ENCODE results near the gene SNCA.
A peak's percentile ranks its signal among the peaks of the same experiment; 100 is the strongest.

The SNCA gene

DNA sequence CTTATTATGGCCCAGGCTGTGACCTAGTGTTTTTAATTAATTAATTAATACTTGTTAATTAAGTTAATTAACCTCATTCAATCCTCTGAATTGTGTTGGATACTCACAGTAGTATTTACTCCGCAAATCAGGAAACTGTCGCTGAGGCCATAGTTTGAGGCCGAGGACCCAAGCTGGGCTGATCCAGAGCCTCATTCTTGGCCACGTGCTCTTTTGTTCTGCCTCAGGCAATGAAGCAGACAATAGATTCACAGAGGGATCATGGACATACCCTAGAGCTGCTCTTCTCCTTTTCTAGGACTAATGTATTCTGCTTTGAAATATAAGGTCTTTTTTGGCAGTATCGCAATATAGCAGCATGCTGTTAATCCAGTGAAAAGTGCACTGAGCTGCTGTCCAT lies 24.0 kb upstream of the SNCA start:
- no peak for TF ChIP-seq ZFX (IDR thresholded peaks at IDR 0.05; ENCODE audit: borderline replicate concordance)
- TF ChIP-seq, protein P1, sequence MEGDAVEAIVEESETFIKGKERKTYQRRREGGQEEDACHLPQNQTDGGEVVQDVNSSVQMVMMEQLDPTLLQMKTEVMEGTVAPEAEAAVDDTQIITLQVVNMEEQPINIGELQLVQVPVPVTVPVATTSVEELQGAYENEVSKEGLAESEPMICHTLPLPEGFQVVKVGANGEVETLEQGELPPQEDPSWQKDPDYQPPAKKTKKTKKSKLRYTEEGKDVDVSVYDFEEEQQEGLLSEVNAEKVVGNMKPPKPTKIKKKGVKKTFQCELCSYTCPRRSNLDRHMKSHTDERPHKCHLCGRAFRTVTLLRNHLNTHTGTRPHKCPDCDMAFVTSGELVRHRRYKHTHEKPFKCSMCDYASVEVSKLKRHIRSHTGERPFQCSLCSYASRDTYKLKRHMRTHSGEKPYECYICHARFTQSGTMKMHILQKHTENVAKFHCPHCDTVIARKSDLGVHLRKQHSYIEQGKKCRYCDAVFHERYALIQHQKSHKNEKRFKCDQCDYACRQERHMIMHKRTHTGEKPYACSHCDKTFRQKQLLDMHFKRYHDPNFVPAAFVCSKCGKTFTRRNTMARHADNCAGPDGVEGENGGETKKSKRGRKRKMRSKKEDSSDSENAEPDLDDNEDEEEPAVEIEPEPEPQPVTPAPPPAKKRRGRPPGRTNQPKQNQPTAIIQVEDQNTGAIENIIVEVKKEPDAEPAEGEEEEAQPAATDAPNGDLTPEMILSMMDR (IDR thresholded peaks at IDR 0.05) = no peak
- H3K27ac ChIP-seq = no peak overlapping the region

DNA sequence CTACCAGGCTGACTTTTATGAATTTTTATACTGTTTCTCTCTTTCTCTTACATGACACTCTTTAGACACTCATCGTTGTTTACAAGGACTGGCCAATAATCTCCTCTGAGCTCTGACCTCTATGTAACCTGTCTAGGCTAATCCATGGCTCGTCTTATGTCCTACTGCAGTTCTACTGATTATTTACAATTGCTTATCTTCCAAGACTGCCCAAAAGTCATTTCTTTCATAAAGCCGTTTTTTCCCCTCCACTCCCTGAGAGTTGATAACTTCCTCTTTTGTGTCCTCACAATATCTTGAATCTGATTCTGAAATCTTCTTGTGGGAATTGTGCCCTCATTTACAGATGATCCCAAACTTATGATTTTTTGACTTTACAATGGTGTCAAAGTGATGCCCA lies 18.3 kb upstream of the SNCA start:
- H3K27ac ChIP-seq = no peak overlapping the region
- TF ChIP-seq, protein P1 (IDR thresholded peaks at IDR 0.05) = no peak
- TF ChIP-seq ZFX (IDR thresholded peaks at IDR 0.05; ENCODE audit: borderline replicate concordance) = no peak

DNA sequence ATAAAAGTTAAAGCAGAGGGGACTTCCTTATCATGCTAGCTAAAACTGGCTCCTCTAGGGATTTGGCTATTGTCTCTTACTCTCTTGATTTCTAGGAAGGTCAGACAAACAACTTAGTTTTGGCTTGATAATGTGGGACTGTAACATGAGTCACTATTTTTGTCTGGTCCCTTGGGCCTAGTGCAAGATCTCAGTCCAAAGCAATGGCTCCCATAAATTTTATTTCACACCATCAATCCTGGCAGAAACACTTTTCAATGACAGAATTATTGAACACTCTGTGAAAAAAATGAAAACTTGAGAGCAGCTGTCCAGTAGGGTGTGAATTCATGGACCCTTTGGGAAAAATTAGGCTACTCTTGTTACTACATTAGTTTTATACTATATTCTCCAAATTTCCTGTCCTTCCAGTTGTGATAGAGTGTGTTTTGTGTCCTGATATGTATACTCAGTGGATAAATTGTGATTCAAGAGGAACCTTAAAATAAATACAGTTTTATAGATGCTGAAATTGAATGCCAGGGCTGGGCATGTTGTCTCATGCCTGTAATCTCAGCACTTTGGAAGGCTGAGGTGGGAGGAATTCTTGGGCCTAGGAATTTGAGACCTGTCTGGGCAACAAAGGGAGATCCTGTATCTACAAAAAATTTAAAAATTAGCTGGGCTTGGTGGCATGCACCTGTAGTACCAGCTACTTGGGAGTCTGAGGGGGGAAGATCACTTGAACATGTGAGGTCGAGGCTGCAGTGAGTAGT lies 10.8 kb upstream of the SNCA start:
- TF ChIP-seq, protein P1 (IDR thresholded peaks at IDR 0.05) = no peak
- TF ChIP-seq ZFX (IDR thresholded peaks at IDR 0.05; ENCODE audit: borderline replicate concordance) = no peak
- no peak overlapping the region for H3K27ac ChIP-seq

DNA sequence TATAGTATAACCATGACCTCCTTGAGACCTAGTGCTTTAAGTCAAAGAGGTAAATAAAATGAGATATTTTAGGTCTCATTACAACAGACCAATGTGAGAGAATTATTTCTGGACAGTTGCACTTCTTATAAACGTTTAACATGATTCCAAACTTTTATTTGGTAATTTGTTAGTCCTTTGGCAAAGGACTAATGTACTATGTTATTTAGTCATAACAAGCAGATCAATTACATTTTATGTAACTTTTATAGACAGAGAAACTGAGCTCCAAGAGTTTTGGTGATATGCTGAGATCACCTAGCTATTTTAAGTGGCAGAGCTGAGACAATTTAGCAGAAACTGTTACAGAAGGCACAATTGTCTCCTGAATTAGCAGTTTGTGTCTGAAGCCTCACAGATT lies 2.6 kb upstream of the SNCA start:
- H3K27ac ChIP-seq = no peak overlapping the region
- TF ChIP-seq, protein P1 (IDR thresholded peaks at IDR 0.05) = no peak
- TF ChIP-seq ZFX (IDR thresholded peaks at IDR 0.05; ENCODE audit: borderline replicate concordance) = no peak

DNA sequence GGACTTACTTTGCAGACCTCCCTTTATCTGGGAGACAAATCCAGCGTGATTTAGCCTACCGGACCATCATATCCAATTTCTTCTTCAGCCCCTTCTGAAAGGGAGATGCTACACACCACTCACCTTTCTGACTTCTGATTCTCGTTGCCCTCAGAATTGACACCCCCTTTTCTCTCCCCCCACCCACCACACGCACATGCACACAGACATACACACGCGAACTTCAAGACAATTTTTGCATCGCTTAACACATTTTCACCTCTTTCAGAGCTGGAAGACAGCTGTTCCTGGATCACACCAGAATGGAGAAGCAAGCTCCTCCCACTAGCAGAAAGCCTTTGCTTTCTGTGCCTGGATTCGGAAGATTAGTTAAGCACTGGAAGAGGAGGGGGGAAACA lies 1.0 kb upstream of the SNCA start:
- peak overlapping the region; percentile 39 for H3K27ac ChIP-seq
- TF ChIP-seq, protein P1 (IDR thresholded peaks at IDR 0.05) = no peak
- no peak for TF ChIP-seq ZFX (IDR thresholded peaks at IDR 0.05; ENCODE audit: borderline replicate concordance)

DNA sequence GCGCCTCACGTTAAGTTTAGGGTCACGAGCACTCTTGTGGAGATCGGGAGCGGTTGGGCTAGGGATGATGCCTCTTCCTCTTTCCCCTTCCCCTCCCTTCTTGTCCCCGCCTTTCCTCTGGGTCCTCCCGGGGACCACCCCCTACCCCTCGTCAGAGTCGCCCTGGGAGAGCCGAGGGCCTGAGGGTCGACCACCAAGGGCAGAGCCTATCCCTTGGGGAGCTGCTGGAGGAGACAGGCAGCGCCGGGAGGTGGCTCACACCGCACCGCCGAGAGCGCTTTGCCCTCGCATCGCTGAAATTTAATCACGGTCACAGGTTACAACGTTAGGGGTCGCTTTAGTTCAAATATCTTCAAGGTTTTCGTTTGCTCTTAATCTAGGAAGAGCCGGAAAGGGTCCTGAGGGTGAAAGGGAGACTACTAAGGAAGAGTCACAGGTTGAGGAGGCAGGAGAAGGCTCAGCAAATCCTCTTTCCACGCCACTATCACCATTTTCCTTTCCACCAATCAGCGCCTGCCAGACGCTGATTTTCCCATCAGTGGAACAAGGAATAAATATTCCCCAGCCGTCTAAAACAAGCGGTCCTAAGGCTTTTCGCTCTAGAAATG lies 528 bp upstream of the SNCA start:
- peak overlapping the region; percentile 39 for H3K27ac ChIP-seq
- no peak for TF ChIP-seq ZFX (IDR thresholded peaks at IDR 0.05; ENCODE audit: borderline replicate concordance)
- TF ChIP-seq, protein P1 (IDR thresholded peaks at IDR 0.05) = peak; percentile 47; the same call in 1 of the 2 replicates

Measured in 22Rv1 (cell line).